GM21360 (cell line): ENCODE measurements around the gene KCNJ16.

ENCODE experiments used
- ATAC-seq: cut with Tn5 transposase; IDR thresholded peaks from one replicate; pipeline ENCODE4 v1.9.1; 2021; ENCODE audit warnings: mild to moderate bottlenecking, moderate library complexity; ENCODE audit not compliant: unreplicated experiment

Gene KCNJ16

GRCh38 chr17:70095455-70095854, 20.4 kb downstream of the KCNJ16 start:
- no peak for ATAC-seq

GRCh38 chr17:70096861-70097260, 21.8 kb downstream of the KCNJ16 start:
- ATAC-seq: no peak

- ATAC-seq: no peak
Observed at GRCh38 chr17:70098030-70098429, 23.0 kb downstream of the KCNJ16 start.

DNA sequence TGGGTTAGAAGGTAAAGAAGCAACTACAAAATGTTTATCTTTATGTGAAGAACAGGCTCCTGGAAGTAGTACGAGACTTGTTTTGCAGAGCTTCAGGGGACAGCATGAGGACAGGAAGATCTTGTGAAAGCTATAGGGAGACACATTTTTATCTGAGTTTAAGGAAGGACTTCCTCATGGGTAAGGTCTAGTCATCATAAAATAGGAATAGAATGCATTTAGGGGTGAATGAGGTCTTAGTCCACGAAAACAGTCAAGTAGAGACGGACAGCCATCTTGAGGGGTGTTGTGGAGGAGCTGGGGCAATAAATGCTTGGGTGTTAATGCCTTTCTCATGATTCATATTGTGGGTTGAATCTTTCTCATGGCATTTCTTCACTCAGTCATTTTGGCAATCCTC, 24.3 kb downstream of the KCNJ16 start:
- no peak for ATAC-seq

DNA sequence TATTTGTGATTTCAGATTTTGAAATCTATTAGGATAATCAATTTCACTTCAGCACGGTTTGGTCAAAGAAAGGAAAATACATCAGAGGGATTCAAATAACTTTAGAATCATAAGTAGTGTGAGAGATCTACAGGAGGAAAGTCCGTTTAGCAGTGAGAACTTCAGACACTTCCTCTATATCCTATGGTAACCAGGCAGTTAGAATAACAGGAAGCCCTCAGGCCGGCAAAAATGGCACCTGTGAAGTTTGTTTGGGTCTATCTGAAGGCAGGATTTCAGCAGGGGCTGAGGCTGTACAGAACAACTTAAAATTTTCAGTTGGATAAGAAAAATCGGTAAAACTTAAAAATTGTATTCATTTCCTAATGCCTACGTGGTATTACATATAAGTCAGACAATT, 24.9 kb downstream of the KCNJ16 start:
- no peak for ATAC-seq

DNA sequence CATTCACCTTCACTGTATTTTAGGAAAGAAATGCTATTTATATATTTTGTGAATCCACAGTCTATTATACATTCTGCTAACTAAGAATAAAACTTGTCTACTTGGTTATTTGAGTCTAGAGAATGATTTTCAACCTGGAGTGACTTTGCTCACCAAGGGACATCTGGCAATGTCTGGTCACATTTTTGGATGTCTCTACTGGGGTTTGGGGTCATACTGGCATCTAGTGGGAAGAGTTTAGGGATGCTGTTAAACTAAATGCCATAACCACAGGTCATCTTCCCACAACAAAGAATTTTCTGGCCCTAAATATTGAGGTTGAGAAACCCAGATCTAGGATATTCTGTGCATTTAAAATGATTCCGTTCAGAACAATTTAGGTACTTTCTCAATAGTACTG, 26.0 kb downstream of the KCNJ16 start:
- ATAC-seq: no peak

DNA sequence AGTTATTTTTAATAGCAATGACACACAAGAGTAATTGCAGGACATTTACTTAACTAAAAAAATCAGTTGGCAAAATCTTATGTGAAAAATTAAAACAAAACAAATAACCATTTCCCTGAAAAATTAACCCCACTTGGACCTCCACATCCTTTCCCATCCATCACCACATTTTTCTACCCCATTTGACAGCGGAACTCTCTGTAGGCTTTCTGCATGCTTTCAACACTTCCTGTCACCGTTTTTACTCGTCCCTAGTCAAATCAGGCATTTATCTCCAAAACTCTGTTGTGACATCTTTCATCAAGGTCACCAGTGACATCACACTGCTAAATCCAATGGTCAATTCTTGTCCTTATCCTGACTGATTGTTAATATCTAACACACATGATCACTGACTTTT, 27.5 kb downstream of the KCNJ16 start:
- ATAC-seq: no peak

DNA sequence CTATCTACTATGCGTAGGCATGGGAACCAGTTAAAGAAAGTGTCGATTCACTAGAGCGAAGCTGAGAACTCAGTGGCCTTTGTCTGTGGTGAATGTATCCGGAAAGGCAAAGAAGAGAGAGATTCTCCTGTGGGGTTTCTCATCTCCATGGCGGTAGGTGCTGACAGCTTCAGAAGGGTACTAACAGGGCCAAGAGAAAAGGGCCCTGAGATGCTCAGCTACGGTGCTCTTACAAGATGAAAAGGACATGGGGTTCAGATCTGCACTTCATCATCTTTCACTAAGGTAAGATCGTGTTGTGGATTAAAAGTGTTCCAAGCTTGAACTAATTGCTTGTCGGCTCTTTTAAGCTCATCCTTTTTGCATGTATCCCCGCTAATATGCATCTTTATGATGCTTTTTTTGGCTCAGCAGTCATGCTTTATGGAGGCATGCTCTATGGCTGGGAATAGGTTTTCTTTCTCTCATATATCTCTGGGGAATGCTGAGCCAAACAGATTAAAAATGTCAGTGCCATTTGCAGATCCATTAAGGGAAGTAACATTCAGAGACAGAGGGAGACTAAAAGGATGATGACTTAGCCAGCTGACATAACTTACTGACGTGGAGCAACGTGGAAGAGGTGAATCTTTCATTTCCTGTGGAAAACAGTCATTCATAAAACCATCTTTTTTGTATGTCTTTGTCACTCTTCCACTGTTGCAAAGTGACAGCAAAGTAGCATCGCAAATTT, 29.9 kb downstream of the KCNJ16 start:
- no peak for ATAC-seq

DNA sequence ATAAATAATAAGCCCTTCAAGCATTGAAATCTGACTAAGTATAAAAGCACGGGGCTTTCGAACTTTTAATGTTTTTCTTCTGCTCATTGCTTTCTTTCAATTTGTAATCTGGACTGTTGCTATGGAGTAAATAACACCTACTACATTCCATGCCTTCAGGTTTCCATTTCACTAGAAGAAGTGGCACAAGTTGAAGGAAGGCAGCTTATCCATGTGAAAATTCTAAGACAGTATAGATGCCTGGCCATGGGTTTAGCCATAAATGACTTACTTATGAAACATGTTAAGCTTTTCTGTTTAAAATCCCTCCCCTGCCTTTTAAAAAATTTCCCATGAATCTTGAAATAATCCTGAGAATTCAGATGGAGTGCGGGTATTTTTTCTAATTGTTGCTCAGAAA, 30.6 kb downstream of the KCNJ16 start:
- no peak for ATAC-seq

DNA sequence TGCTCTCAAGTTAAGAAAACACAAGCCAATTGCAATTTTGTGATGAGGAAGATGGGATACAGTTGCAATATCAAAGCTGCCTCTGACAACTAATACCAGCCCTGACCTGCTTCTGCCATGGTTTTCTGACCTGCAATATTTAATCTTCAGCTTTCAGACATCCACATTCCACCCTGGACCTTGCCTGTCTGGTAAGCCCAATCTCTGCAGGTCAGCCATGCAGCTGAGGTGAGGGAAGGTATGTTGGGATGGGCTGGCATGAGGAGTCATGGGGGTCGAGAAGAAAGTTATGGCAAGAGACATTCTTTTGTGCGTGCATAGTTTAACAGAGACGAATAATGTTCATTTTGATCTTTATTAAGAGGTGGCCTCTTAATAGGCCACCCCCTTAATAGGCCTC, 31.5 kb downstream of the KCNJ16 start:
- no peak for ATAC-seq

DNA sequence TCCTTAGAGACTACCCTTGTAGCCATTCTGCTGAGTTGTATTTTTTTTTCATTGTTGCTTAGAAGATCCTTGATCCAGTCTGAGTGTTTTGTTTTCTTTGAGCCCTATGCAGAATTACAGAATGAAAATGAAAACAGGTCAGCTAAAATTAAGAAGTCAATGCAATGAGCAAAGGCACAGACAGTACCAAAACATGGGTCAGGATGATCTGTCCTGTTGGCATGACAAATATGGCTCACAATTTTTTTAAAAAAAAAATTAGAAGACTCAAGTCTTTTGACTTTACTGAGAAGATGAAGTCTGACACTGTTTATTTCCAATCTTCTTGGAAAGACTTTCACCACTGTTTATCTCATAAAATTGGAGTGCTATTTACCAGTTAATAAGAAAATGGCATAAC, 32.4 kb downstream of the KCNJ16 start:
- no peak for ATAC-seq

GRCh38 chr17:70107904-70108565, 33.0 kb downstream of the KCNJ16 start:
- no peak for ATAC-seq

DNA sequence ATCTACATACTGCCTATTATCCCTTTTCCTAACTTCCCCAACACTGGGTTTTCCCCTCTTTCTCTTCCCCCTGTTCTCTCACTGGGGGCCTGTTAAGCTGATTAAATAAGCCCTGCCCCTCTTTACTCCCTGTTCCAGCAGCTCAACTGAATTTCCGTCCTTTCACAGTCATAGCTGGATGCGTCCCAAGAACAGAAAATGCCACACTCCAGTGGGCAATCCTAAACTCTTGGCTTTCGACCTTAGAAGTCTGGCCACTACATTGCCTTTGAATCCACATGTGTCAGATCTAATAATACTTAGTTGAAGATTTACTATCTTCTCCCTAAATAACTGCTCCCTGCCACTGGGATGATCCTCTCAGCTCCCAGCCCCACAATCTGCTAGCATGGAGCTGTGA, 34.5 kb downstream of the KCNJ16 start:
- ATAC-seq: no peak

GRCh38 chr17:70110443-70110880, 35.4 kb downstream of the KCNJ16 start:
- ATAC-seq: no peak

DNA sequence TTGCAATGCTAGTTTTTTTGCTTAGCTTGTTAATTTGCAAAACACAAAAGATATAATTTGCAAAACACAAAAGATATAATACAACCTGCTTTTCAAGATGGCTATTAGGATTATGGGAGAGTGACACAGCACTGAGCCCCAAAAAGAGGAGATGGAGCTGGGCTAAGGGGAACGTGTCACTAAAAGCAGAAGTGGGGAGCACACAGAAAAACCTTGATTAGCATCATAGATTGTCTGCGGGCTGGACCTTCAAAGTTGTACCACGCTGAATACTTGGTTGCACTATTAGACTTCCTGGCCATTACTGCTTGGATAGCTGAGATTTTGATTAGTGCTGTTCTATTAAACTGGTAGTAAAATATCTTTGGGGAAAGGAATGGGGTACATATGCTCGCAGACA, 36.2 kb downstream of the KCNJ16 start:
- no peak for ATAC-seq

DNA sequence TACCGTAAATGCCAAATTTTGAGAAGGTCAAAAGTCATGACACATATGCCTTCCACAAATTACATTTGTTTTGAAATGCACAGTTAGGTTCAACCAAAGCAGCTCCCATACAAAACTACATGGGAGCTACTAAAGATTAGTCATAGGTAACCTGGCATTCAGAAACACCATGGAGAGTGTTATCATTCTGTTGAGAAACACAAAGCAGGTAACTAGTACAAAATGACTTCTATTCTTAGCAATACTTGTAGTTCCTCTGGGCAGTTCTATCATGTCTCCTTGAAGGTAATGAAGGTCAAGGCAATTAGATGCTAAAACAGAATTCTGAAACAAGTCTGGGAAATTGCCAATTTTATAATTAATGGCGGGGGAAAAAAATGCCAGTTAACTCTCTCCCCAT, 39.4 kb downstream of the KCNJ16 start:
- no peak for ATAC-seq

DNA sequence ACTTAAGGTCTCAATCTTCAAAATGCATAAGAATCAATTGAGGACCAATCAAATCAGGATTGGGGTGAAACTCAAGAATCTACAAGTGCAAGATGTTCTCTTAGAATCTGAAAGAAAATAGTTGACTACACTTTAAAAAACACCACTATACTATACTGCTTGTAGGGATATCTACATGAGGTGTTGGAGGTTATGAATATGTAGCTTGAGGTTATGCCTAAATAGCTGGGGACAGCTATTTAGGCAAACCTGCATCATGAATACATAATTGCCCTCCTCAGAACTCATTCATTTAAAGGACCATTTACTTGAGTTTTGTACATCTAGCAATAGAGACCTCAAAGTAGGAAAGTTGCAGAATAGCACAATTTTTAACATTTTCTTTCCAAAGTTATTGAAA, 40.1 kb downstream of the KCNJ16 start:
- ATAC-seq: no peak

DNA sequence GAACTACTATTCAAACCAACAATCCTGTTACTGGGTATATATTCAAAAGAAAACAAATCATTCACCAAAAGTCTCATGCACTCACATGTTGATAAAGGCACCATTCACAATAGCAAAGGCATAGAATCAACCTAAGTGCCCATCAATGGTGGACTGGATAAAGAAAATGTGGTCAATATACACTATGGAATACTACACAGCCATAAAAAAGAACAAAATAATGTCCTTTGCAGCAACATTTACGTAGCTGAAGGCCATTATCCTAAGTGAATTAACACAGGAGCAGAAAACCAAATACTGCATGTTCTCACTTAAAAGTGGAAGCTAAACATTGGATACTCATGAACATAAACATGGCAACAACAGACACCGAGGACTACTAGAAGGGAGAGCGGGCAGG, 41.9 kb downstream of the KCNJ16 start:
- ATAC-seq: no peak

DNA sequence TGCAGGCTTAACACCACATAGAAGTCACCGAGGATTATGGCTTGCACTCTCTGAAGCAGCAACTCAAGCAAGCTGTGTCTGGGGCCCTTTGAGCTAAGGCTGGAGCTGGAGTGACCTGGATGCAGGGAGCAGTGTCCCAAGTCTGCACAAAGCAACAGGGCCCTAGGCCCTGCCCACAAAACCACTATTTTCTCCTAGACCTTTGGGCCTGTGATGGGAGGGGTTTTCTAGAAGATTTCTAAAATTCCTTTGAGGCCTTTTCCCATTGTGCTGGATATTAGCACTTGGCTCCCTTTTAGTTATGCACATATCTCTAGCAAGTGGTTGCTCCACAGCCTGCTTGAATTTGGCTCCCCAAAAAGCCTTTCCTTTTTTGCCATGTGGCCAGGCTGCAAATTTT, 44.5 kb downstream of the KCNJ16 start:
- ATAC-seq: no peak

- ATAC-seq: no peak
Observed at GRCh38 chr17:70119983-70120382, 45.0 kb downstream of the KCNJ16 start.

GRCh38 chr17:70120425-70120824, 45.4 kb downstream of the KCNJ16 start:
- no peak for ATAC-seq

DNA sequence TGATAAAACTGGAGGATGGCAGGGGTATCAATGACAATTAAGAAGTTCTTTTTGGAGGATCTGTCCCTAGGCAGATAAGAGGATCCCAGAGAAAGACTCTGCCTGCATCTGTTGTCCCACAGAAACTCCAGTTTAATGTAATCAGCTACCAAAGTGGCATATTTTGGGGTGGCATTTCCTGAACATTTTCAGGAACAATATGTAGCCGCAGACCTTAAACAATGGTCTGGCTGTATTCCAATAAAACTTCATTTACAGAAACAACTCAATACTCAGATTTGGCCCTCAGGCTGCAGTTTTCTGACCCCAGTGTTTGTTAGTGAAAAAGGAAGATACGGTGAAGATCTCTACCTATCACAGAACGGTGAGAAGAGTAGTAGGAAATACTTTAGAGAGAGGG, 46.1 kb downstream of the KCNJ16 start:
- no peak for ATAC-seq

- ATAC-seq: no peak
Observed at GRCh38 chr17:70123193-70123592, 48.2 kb downstream of the KCNJ16 start.
